ENCODE data around the gene ARMH2. TPM values are rescaled to one million over a fixed set of nuclear protein-coding genes. Genes with fewer than 3 reads are reported as not detected.

The ARMH2 gene
- total RNA-seq, 1 experiment from 2014 or later, result not detected

GRCh38 chr6:24809728-24810127 is 11.0 kb upstream of the ARMH2 start:
- ChIA-PET RAD21 (ENCODE audit: low non-redundant PET in 1 of 2, low total read pairs in 2 of 2, uncharacterized antibody in 2 of 2, unreplicated experiment in 2 of 2) (no interaction called here), CTCF (no interaction called here)
- BruUV-seq (replicated peaks), result no TSS peak

DNA sequence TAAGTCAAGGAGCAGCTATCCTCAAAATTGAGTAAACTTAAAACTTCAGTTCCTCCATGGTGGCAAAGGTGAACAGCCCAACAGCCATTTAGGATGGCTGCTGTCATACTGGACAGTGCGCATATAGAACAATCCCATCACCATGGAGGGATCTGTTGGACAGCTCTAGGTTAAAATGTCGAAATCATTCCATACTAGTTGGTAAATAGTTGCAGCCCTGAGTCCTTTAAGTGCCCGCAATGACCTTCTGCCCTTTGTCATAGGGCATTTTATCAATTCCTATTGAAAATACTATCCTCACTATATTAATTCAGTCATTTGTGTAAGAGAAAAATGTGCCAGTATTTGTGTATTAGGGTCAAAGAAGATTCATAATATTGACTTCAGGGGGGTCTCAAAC is 8.9 kb upstream of the ARMH2 start:
- H3K27ac ChIP-seq (ENCODE audit: low read depth, low read length), result no peak overlapping the region
- H3K9me3 ChIP-seq (ENCODE audit: control insufficient read depth in 1 of 2, insufficient read depth in 1 of 2, low read depth in 1 of 2, low read length in 2 of 2), result no peaks in the 10 kb centered on the region
- POLR2A ChIA-PET, result no interaction called here
- H3K9ac ChIP-seq (ENCODE audit: low read length), result no peak overlapping the region
- RAD21 ChIA-PET (ENCODE audit: low non-redundant PET in 1 of 2, low total read pairs in 2 of 2, uncharacterized antibody in 2 of 2, unreplicated experiment in 2 of 2), result no interaction called here
- H3K4me2 ChIP-seq (ENCODE audit: low read length), result no peak overlapping the region
- no TSS peak for BruUV-seq (replicated peaks)
- H3K4me3 ChIP-seq (replicated peaks in 1 of 2; ENCODE audit: low read depth in 1 of 2, low read length in 2 of 2), result no peak overlapping the region
- no peak overlapping the region for H2AFZ ChIP-seq (ENCODE audit: low read depth, low read length, poor library complexity, severe bottlenecking)
- no peak for DNase-seq (ENCODE audit: low read depth, low spot score)
- no peaks in the 10 kb centered on the region for H3K36me3 ChIP-seq (ENCODE audit: control insufficient read depth in 1 of 2, insufficient read depth in 2 of 2, low read length in 2 of 2)
- peaks cover 3 to 11% of the 10 kb centered on the region in 2 experiments; a peak in 2 of 4 replicates for H3K4me1 ChIP-seq (ENCODE audit: control insufficient read depth in 1 of 2, insufficient read depth in 2 of 2, low read length in 2 of 2)
- H4K20me1 ChIP-seq (ENCODE audit: insufficient read depth), result no peaks in the 10 kb centered on the region
- intact Hi-C loops (cut with micrococcal nuclease), result no loop called here
- no peak for ATAC-seq
- CTCF ChIA-PET, result no interaction called here
- H3K79me2 ChIP-seq (ENCODE audit: insufficient read depth, low read length), result no peaks in the 10 kb centered on the region
- no peaks in the 10 kb centered on the region for H3K9me2 ChIP-seq (ENCODE audit: insufficient read depth)
- H3K27me3 ChIP-seq (ENCODE audit: insufficient read depth, low read length), result no peaks in the 10 kb centered on the region
- TF ChIP-seq, protein P1, sequence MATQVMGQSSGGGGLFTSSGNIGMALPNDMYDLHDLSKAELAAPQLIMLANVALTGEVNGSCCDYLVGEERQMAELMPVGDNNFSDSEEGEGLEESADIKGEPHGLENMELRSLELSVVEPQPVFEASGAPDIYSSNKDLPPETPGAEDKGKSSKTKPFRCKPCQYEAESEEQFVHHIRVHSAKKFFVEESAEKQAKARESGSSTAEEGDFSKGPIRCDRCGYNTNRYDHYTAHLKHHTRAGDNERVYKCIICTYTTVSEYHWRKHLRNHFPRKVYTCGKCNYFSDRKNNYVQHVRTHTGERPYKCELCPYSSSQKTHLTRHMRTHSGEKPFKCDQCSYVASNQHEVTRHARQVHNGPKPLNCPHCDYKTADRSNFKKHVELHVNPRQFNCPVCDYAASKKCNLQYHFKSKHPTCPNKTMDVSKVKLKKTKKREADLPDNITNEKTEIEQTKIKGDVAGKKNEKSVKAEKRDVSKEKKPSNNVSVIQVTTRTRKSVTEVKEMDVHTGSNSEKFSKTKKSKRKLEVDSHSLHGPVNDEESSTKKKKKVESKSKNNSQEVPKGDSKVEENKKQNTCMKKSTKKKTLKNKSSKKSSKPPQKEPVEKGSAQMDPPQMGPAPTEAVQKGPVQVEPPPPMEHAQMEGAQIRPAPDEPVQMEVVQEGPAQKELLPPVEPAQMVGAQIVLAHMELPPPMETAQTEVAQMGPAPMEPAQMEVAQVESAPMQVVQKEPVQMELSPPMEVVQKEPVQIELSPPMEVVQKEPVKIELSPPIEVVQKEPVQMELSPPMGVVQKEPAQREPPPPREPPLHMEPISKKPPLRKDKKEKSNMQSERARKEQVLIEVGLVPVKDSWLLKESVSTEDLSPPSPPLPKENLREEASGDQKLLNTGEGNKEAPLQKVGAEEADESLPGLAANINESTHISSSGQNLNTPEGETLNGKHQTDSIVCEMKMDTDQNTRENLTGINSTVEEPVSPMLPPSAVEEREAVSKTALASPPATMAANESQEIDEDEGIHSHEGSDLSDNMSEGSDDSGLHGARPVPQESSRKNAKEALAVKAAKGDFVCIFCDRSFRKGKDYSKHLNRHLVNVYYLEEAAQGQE (IDR thresholded peaks at IDR 0.05; ENCODE audit: low read depth), result no peak
- no peak for TF ChIP-seq ELF1 (IDR thresholded peaks at IDR 0.05; ENCODE audit: borderline replicate concordance, low read depth)
- TF ChIP-seq POLR2A (IDR thresholded peaks at IDR 0.05; ENCODE audit: borderline replicate concordance, extremely low read depth, insufficient read depth, insufficient read length), result no peak
- TF ChIP-seq FOSL1 (IDR thresholded peaks at IDR 0.05; ENCODE audit: low read depth), result no peak
- TF ChIP-seq ZFX (IDR thresholded peaks at IDR 0.05), result no peak
- no peak for TF ChIP-seq JUND (IDR thresholded peaks at IDR 0.05)
- no peak for TF ChIP-seq CEBPB (IDR thresholded peaks at IDR 0.05; ENCODE audit: low read depth)
- TF ChIP-seq POLR2AphosphoS5 (IDR thresholded peaks at IDR 0.05; ENCODE audit: low read depth, low read length), result no peak
- TF ChIP-seq YY1 (IDR thresholded peaks at IDR 0.05; ENCODE audit: extremely low read depth, insufficient replicate concordance, low read depth, low read length), result no peak
- TF ChIP-seq, protein P2, sequence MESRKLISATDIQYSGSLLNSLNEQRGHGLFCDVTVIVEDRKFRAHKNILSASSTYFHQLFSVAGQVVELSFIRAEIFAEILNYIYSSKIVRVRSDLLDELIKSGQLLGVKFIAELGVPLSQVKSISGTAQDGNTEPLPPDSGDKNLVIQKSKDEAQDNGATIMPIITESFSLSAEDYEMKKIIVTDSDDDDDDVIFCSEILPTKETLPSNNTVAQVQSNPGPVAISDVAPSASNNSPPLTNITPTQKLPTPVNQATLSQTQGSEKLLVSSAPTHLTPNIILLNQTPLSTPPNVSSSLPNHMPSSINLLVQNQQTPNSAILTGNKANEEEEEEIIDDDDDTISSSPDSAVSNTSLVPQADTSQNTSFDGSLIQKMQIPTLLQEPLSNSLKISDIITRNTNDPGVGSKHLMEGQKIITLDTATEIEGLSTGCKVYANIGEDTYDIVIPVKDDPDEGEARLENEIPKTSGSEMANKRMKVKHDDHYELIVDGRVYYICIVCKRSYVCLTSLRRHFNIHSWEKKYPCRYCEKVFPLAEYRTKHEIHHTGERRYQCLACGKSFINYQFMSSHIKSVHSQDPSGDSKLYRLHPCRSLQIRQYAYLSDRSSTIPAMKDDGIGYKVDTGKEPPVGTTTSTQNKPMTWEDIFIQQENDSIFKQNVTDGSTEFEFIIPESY (IDR thresholded peaks at IDR 0.05; ENCODE audit: extremely low read depth, insufficient replicate concordance, low read length), result no peak
- no peak for TF ChIP-seq SRF (IDR thresholded peaks at IDR 0.05; ENCODE audit: low read depth)
- TF ChIP-seq SP1 (IDR thresholded peaks at IDR 0.05; ENCODE audit: low read depth), result no peak
- no peak for TF ChIP-seq EZH2 (IDR thresholded peaks at IDR 0.05)
- no peak for TF ChIP-seq ZNF274 (IDR thresholded peaks at IDR 0.05; ENCODE audit: low read depth, low read length)
- TF ChIP-seq RAD21 (IDR thresholded peaks at IDR 0.05; ENCODE audit: low read depth), result no peak
- TF ChIP-seq, protein P3, sequence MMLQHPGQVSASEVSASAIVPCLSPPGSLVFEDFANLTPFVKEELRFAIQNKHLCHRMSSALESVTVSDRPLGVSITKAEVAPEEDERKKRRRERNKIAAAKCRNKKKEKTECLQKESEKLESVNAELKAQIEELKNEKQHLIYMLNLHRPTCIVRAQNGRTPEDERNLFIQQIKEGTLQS (IDR thresholded peaks at IDR 0.05), result no peak
- TF ChIP-seq EZH2phosphoT487 (IDR thresholded peaks at IDR 0.05; ENCODE audit: borderline replicate concordance), result no peak
- TF ChIP-seq CBX3 (IDR thresholded peaks at IDR 0.05; ENCODE audit: low read depth), result no peak

More at GRCh38 chr6:24809728-24810127, 11.0 kb upstream of the ARMH2 start:
- no peak overlapping the region for H3K4me3 ChIP-seq (replicated peaks in 1 of 2; ENCODE audit: low read depth in 1 of 2, low read length in 2 of 2)
- H3K27ac ChIP-seq (ENCODE audit: low read depth, low read length), result no peak overlapping the region
- H3K9me3 ChIP-seq (ENCODE audit: control insufficient read depth in 1 of 2, insufficient read depth in 1 of 2, low read depth in 1 of 2, low read length in 2 of 2), result no peaks in the 10 kb centered on the region
- no peak for TF ChIP-seq SRF (IDR thresholded peaks at IDR 0.05; ENCODE audit: low read depth)
- H3K4me2 ChIP-seq (ENCODE audit: low read length), result no peak overlapping the region
- no peaks in the 10 kb centered on the region for H3K9me2 ChIP-seq (ENCODE audit: insufficient read depth)
- H2AFZ ChIP-seq (ENCODE audit: low read depth, low read length, poor library complexity, severe bottlenecking), result no peak overlapping the region
- intact Hi-C loops (cut with micrococcal nuclease), result no loop called here
- no peaks in the 10 kb centered on the region for H3K4me1 ChIP-seq (ENCODE audit: control insufficient read depth in 1 of 2, insufficient read depth in 2 of 2, low read length in 2 of 2)
- H3K9ac ChIP-seq (ENCODE audit: low read length), result no peak overlapping the region
- no peaks in the 10 kb centered on the region for H3K79me2 ChIP-seq (ENCODE audit: insufficient read depth, low read length)
- no peaks in the 10 kb centered on the region for H3K36me3 ChIP-seq (ENCODE audit: control insufficient read depth in 1 of 2, insufficient read depth in 2 of 2, low read length in 2 of 2)
- DNase-seq (ENCODE audit: low read depth, low spot score), result no peak
- no peak for ATAC-seq
- no peaks in the 10 kb centered on the region for H3K27me3 ChIP-seq (ENCODE audit: insufficient read depth, low read length)
- H4K20me1 ChIP-seq (ENCODE audit: insufficient read depth), result no peaks in the 10 kb centered on the region
- POLR2A ChIA-PET, result interaction anchor here (1.0 kb wide), 1 partner anchor 10 kb away, joined by 6 read pairs; no protein-coding TSS in a partner anchor

All from HCT116 (cell line).